Cardiac fibroblast (primary cell): ENCODE results near the gene APC2.
A peak's percentile ranks its signal among the peaks of the same experiment; 100 is the strongest.

Source experiments
- DNase-seq, 2 donors: peaks; one replicate each; pipeline versions ENCODE4 v3.0.0 to v3.0.0-alpha.2; 2010; ENCODE audit warnings: low read depth in 2 of 2
- H3K4me3 ChIP-seq, 2 donors: replicated peaks in 1 of 2; 1 replicate in 1 of 2; 2 replicates in 1 of 2; pipeline ENCODE4 v1.5.1; 2011; ENCODE audit warnings: low read depth in 2 of 2, low read length in 2 of 2, mild to moderate bottlenecking in 2 of 2, moderate library complexity in 1 of 2
- CTCF ChIP-seq: IDR thresholded peaks from one replicate; pipeline ENCODE4 v1.5.1; 2011; ENCODE audit warnings: low read depth, mild to moderate bottlenecking, low read length, inconsistent platforms

The APC2 gene

DNA sequence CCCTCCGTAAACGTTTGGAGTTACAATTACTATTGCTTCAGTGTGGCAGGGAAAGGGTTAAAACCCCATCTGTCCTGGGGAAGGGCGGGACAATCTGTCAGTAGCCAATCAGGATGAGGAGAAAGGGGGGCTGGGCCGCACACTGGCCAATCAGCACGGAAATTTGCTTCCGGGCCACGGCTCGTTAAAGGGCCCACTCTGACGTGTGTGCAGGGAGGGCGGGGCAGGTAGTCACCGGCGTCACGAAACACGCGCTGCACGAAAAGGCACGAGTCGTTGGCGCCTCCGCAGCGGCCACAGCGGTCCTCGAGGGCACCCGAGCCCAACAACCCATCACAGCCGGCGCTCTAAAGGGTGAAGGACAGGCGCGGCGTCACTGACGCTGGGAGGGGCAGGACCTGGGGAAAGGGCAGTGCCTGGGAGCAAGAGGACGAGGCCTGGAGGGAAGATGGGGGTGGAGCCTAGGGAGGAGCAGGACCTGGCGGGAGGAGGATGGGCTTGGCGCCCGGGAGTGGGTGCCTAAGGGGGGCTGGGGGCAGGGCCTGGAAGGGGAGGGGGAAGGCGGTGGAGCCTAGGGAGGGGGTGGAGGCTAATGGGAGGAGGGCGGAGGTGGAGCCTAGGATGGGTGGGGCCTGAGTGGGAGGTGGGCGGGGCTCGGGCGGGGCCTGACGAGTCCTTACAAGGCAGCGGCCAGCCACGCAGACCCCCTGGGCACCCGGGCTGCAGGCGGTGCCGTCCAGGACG, 58.0 kb downstream of the APC2 start:
- no peak for TF ChIP-seq CTCF
- DNase-seq = peak; percentile 97 to 98
- peak overlapping the region; percentile 48 to 60 for H3K4me3 ChIP-seq

GRCh38 chr19:1508507-1508856, 58.6 kb downstream of the APC2 start:
- H3K4me3 ChIP-seq = peak overlapping the region; percentile 28 to 30
- DNase-seq = no peak
- no peak for TF ChIP-seq CTCF

- no peak overlapping the region for H3K4me3 ChIP-seq
- DNase-seq = no peak
- TF ChIP-seq CTCF = no peak
Observed at GRCh38 chr19:1509602-1510441, 59.9 kb downstream of the APC2 start.

DNA sequence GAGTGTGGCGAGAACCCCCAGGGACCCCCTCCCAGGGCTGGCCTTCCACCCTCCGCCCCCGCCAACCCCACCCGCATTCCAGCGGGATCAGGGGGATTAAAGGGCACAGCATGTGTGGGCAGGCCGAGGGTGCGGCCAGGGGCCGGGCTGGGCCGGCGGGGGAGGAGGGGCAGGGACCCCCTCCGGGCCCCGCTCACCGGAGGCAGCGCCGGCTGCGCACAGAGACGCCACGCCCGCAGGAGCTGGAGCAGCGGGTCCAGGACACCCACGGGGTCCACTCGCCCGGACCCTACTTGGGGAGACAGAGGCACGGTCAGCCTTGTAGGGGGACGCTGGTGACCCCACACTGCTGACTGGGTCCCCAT, 60.5 kb downstream of the APC2 start:
- no peak for TF ChIP-seq CTCF
- DNase-seq = no peak
- no peak overlapping the region for H3K4me3 ChIP-seq

GRCh38 chr19:1510807-1511206, 60.9 kb downstream of the APC2 start:
- DNase-seq = no peak
- no peak overlapping the region for H3K4me3 ChIP-seq
- no peak for TF ChIP-seq CTCF

DNA sequence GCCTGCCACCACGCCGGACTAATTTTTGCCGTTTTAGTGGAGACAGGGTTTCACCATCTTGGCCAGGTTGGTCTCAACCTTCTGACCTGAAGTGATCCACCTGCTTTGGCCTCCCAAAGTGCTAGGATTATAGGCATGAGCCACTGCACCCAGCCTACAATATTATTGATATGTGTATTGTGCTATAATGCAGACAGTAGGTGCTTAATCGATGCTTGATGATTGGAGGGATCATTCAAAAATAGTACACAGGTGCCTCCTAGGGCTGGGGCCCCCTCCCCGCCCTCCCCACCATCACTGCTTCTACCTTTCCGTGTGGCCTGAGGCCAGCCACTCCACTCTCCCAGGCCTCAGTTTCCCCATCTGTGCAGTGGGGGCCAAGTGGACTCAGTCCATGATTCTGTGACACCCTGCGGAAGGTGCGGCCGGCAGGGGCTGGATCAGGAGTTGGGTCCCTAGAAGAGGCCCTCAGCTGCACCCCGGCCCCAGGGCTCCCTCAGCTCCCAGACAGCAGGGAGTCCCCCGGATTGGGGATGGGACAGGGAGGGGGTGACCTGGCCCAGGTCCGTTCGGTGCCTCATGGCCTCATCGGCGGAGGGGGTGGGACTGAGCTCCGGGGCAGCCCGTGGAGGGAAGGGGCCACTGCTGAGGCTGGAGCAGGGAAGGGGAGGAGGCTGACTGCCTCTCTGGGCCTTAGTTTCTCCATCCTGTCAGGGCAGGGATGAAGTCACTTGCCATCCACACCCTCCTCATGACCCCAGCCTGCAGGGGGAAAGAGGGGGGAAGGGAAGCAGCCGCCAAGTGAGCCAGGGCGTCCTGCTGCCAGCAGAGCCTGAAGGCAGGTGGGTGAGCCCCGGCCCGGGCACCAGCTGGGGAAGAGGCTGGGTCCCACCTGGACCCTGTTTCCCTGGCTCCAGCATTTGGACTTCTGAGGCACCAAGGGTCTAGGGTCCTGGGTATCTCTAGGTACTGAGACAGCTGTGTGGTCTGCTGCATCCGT, 61.7 kb downstream of the APC2 start:
- peak overlapping the region in 1 of 2 donors; percentile 10 for H3K4me3 ChIP-seq
- DNase-seq = no peak
- TF ChIP-seq CTCF = no peak
